ENCODE results near the gene CDIP1.
"Not testable (repeated sequence)": the region's sequence is repeated elsewhere in the genome, so short reads cannot be mapped to it uniquely, and the experiment has no call there.

Gene CDIP1

GRCh38 chr16:4538350-4539235 lies at the start of gene CDIP1:
TSS of gene CDIP1 (minus strand) at chr16:4538773. CDS start at chr16:4514130, 24,643 bp downstream.
- peak; percentile 90 for DNase-seq (ENCODE audit: low read depth, low spot score)

DNA sequence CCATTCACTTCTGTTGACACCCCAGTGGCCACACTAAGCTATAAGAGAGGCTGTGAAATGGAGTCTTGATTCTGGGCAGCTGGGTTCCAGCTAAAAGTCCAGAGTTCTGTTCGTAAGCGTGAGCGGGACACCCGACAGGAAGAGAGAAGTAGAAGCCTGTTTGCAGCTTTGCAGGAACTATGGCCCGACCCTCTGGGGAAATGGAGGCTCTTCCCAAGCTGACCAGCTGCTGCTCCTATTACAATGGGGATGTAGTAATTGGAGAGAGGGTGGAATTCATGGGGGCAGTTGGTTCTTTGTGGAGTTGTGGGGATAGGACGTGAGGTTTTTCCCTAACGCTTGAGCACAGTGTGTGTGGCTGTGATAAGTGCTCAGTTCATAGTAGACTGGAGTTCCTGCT lies 47.7 kb upstream of the CDIP1 start:
- DNase-seq (ENCODE audit: low read depth, low spot score), result no peak

DNA sequence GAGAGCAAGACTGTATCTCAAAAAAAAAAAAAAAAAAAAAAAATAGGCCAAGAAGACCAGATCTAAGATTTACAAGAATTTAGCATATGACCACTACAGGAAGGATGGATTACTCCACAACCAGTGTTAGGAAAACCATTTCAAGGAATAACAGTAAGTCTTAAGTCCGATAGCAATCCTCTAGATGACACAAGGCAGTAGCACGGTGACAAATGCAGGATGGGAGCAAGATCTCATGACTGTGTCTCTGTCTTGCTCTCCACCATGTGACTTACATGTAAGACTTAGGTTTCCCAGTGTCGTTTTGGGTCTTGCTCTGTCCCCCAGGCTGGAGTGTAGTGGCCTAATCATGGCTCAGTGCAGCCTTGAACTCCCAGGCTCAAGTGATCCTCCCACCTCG lies 45.3 kb upstream of the CDIP1 start:
- no peak for DNase-seq (ENCODE audit: low read depth, low spot score)

DNA sequence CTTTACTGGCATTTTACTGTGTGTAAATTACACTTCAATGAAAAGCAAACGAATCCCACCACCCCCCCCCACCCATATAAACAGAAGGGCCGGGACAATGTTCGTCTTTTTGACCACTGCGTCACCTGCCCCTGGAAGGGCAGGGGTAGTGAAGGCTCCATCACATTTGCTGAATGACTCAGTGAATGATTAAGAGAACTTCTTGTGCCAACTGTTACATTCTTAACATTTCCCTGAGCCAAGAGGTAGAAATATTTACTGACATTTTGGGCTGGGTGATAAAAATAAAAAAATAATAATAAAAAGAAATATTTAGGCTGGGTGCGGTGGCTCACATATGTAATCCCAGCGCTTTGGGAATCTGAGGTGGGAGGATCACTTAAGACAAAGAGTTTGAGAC lies 41.7 kb upstream of the CDIP1 start:
- no peak for DNase-seq (ENCODE audit: low read depth, low spot score)

GRCh38 chr16:4578961-4579530 lies 40.5 kb upstream of the CDIP1 start:
- DNase-seq (ENCODE audit: low read depth, low spot score), result no peak

- DNase-seq (ENCODE audit: low read depth, low spot score), result no peak
Measured at GRCh38 chr16:4576008-4576407, 37.4 kb upstream of the CDIP1 start.

- DNase-seq (ENCODE audit: low read depth, low spot score), result no peak
Measured at GRCh38 chr16:4574919-4575705, 36.5 kb upstream of the CDIP1 start.

DNA sequence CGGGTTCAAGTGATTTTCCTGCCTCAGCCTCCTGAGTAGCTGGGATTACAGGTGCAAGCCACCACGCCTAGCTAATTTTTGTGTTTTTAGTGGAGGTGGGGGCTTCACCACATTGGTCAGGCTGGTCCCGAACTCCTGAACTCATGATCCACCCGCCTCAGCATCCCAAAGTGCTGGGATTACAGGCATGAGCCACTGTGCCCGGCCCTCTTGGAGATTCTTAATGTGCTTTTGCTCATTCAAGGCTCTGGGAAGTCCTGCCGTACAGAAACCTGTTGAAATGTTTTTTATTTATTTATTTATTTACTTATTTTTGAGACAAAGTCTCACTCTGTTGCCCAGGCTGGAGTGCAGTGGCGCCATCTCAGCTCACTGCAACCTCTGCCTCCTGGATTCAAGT lies 35.4 kb upstream of the CDIP1 start:
- not testable (repeated sequence) for DNase-seq (ENCODE audit: low read depth, low spot score)

GRCh38 chr16:4572715-4573114 lies 34.1 kb upstream of the CDIP1 start:
- no peak for DNase-seq (ENCODE audit: low read depth, low spot score)

GRCh38 chr16:4570688-4571321 lies 32.2 kb upstream of the CDIP1 start:
- DNase-seq (ENCODE audit: low read depth, low spot score), result no peak

DNA sequence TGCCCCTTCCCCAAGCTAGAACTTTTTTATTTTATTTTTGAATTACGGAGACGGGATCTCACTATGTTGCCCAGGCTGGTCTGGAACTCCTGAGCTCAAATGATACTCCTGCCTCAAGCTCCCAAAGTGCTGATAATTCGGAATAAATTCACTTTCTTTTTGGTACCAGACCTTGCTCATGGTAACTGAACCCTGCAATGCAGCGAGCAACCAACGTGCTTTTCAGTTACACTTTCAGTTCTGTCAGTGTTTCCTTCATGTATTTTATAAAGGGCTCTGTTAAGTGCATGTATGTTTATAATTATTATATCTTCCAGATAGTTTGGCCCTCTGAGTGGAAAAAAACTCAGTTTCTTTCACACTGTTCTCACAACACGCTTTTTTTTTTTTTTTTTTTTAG lies 31.5 kb upstream of the CDIP1 start:
- DNase-seq (ENCODE audit: low read depth, low spot score), result no peak

DNA sequence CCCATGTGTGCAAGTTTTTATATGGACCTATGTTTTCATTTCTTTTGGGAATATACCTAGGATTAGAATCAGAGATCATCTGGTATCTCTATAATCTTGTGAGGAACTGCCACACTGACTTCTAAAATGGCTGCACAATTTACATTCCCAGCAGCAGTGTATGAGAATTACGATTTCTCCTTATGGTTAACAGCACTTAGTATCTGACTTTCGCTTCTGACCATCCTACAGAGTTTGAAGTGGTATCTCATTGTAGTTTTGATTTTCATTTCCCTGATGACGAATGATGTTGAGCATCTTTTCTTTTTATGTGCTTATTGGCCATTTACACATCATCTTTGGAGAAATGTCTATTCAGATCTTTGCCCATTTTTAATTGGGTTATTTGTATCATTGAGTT lies 27.6 kb upstream of the CDIP1 start:
- no peak for DNase-seq (ENCODE audit: low read depth, low spot score)

GRCh38 chr16:4564661-4565267 lies 26.2 kb upstream of the CDIP1 start:
- no peak for DNase-seq (ENCODE audit: low read depth, low spot score)

- DNase-seq (ENCODE audit: low read depth, low spot score), result no peak
Measured at GRCh38 chr16:4561596-4561995, 23.0 kb upstream of the CDIP1 start.

- no peak for DNase-seq (ENCODE audit: low read depth, low spot score)
Measured at GRCh38 chr16:4557973-4558372, 19.4 kb upstream of the CDIP1 start.

DNA sequence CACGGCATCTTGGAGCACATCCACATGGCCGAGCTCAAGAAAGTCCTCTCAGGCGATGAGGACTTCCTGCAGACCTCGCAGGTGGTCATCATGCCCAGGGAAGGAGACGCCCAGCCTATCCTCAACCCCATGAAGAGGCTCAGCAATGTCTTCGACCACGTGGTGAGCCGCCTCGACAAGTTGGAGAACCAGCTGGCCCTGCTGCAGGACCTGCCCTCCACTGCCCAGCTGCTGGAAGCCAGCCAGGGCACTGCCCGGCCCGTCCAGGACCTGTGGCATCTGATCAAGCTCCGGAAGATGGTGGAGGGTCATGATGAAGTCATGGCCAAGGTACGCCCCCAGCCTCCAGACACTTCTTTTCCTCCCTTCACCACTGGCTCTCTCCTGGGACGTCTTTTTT lies 18.0 kb upstream of the CDIP1 start:
- DNase-seq (ENCODE audit: low read depth, low spot score), result no peak

DNA sequence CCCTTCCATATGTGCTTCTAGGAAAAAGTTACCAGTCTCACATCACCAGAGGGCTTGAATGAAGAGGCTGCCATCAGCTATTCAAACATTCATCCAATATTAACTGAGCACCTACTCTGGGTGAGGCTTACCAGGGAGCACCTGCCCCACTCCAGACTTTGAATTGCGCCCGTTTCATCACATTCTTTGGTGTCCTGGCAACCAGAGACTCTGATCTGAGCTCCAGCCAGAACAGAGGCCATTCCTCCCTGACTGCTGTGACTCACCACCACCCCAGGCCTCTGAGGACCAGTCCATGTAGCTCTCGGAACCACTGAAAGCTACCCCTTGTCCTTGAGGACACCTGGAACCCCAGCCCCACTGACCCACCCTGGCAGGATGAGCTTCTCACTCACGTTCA lies 17.5 kb upstream of the CDIP1 start, which contains the start of gene C16orf96:
TSS of gene C16orf96 (plus strand) at position 229 of the 400 bp plus-strand sequence. CDS start at position 379, 150 bp downstream.
- DNase-seq (ENCODE audit: low read depth, low spot score), result no peak

- no peak for DNase-seq (ENCODE audit: low read depth, low spot score)
Measured at GRCh38 chr16:4552541-4552940, 14.0 kb upstream of the CDIP1 start.

- DNase-seq (ENCODE audit: low read depth, low spot score), result no peak
Measured at GRCh38 chr16:4550591-4550990, 12.0 kb upstream of the CDIP1 start.

DNA sequence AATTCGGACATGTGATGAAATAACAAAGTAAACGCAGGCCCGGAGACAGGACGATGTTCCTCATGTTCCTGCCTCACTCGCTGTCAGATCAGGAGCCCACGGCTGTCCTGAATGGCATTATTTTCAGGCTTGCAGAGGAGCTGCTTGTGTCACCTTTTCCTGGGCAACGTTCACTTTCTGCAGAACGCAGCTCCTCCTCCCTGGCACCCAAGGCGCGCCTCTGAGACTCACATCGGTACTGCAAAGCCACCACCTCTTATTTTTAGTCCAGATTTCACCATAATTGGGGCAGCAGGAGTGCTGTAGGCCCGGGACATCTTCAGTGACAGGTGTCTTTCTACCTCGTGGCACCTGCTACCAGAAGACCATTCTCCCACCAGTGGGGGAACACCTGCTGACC lies 9.6 kb upstream of the CDIP1 start:
- DNase-seq (ENCODE audit: low read depth, low spot score), result no peak

- DNase-seq (ENCODE audit: low read depth, low spot score), result no peak
Measured at GRCh38 chr16:4544473-4544872, 5.9 kb upstream of the CDIP1 start.
